ENCODE measurements around the gene TOP1.

- no peak for TF ChIP-seq CTCF (IDR thresholded peaks at IDR 0.05; ENCODE audit: low read depth, low read length, poor library complexity, severe bottlenecking)
- TF ChIP-seq EZH2phosphoT487 (IDR thresholded peaks at IDR 0.05; ENCODE audit: borderline replicate concordance, low read length), result no peak
Observed at GRCh38 chr20:40982415-40983145, 46.0 kb upstream of the TOP1 start.
